Activated CD4-positive, alpha-beta T cell treated with anti-CD3 and anti-CD28 coated beads, Interleukin-2, Interleukin-4, amounts not matched to agents 100 ng/mL and 50 ng/mL, durations not matched to agents 16 hours and 8 hours (primary cell): ENCODE data around the gene MMRN2.

ENCODE experiments used
- DNase-seq: peaks from one replicate; pipeline ENCODE4 v3.0.0-alpha.2; 2020; ENCODE audit warnings: low spot score

MMRN2 gene

DNA sequence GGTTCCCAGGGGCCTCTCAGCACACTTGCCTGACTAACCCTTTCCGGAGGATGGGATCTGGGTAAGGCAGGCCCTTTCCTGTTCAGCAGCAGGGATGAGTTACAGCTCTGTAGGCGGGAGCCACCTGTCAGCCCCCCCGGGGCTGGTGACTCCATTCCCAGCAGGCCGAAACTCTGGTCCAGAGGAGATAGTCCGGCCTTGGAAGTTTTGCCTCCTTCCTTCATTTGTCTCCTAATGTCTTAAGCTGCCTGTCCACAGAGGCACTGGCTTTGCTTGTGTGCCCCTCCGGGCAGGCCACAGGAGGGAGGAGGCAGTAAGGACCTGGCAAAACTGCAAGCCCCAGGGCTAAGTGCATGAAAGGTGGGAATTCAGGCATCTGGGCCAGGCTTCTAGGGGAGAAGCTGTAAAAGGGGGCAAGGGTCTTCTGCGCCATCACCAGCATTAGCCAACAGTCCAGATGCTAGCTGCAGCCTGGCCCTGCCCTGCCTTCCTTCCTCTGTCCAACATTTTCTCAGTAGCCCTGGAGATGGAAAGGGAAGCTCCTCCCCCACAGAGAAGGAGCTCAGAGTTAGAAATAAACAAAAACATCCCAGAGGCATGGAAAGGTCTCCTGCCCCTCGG lies 12.1 kb upstream of the MMRN2 start:
- no peak for DNase-seq

DNA sequence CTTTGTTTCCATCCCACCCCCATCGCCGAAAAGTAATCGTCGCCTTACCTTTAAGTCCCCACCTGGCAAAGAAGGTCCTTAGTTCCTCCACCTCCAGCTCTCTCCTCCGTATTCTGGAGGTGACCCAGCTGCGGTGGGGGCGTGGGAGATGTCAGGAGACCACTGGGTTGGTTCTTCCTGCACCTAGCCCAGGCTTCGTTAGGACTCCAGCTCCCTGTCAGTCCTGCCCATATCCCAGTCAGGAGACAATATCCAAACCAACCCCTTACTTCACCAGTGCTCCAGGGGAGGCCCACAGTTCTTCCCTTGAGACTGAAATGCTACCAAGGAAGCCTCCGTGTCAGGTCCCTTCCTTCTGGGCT lies 11.6 kb upstream of the MMRN2 start:
- DNase-seq, result no peak

DNA sequence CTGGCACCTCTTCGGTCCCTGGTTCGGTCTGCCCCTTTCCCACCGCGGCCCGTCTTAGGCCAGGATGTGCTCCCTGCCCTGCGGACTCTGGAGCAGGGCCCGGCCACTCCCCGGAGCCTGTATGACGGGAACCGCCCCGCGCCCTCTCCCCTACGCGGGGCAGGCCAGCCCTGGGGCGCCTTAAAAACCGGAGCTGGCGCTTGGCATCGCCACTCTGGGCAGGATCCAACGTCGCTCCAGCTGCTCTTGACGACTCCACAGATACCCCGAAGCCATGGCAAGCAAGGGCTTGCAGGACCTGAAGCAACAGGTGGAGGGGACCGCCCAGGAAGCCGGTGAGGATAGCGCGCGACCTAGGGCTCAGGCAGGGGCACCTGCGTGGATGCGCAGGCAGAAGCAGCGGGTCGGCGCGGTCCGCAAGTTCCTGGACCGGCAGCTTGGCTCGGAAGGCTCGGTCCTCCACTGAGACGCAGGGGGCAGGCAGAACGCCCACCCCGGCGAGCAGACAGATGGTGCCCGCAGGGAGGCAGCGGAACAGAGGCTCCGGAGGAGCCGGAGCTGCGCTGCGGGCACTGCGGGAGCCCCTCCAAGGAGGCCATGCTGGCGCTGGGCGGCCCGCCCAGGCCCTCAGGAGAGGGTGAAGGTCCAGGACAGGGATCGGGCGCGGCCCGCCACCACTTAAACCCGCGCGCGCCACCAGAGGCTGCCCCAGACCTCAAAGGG lies 11.0 kb upstream of the MMRN2 start, which contains the start of gene ADIRF:
ADIRF (plus strand) TSS at position 212 of the 723 bp plus-strand sequence; CDS start at position 275, 63 bp downstream.
- no peak for DNase-seq

DNA sequence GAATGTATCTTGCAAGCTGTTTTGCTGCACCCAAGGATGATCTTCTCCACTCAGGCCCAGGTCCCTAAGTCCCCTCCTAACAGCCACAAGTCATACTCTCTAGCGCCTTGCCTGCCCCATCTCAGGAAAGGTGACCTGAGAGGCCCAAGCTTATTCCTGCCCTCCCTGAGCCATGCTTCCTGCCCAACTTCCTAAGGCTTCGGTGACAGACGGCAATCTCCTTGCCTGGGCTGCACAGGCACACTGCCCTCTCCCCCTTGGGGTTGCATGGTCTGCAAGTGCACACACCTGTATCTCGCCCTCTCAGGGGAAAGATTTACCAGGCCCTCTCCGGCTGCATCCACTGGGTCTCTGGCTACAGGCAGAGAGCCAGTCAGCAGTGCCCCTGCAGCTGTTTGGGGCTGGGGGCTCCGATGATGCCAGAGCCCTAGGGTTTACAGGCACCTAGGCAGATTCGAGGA lies 10.1 kb upstream of the MMRN2 start:
- no peak for DNase-seq

DNA sequence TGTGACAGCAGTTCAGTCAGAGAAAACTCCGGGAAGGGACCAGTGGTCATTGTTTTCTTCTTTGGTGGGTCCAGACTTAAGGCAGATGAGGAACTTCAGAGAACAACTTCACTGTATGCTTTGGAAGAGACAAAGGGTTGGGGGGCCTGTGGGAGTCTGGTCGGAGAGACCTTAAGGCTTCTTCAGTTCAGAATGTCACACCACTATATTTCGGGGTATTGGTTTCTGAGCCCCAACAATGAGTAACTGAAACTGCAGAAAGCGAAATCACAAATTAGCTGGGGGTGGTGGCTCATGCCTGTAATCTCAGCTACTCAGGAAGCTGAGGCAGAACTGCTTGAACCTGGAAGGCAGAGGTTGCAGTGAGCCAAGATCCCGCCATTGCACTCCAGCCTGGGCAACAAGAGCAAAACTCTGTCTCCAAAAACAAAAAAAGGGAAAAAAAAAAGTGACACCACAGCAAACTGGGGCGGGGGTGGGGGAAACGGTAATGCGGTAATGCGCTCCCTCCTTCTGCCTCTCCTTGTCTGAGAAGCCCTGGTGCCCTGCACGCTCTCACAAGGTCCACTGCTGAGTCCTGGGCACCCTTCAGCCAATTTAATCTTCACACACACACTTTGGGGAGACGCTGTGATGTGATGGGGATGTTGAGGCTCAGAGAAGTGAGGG lies 8.7 kb upstream of the MMRN2 start:
- peak; percentile 38 for DNase-seq

DNA sequence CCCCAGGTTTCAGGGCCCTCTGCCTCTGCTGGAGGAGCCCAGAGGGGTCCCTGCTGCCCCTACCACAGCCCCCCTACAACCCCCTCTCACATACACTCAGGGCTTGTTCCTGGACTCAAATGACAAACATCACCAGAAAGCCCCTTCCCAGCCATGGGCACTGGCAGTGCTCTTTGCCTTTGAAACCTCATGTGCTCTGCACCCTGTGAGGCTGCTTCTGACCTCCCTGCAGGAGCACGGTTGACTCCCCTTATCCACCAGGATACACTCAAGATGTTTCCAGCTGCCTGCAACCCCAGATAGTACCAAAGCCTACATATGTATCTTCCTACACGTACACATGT lies 7.4 kb upstream of the MMRN2 start:
- no peak for DNase-seq

DNA sequence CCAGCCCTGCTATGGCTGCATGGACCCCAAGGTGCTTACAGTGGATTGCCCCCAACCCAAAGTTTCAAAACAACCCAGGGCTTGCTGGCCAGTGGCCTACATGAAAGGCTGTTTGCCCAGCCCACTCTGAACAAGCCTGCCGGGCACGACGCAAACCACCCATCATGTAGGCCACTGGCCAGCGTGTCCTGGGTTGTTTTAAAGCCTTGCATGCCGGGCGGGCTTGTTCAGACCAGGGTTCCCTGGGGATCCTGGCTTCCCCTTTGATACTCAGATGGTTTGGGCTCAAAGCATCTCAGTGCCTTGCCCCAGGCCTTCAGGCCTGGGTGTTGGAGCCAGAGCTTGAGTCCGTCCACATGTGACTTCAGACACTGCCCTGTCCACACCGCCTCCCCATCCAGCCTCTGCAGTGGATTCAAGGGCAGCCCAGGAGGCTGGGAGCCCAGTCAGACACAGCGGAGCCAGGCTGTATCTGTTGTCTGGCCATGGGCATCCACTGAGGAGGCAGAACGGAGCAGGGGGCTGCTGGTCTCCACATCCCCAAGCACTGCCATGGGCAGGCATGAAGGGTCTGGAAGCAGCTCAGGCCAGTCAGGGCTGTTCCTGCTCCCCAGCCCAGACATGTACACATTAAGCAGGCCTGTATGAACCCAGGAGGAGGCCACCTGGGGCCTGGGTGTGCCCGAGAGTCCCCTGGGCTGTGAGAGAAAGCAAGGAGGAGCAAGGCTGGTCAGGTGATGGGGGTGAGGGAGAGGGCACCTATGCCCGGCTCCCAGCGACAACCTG lies 6.8 kb upstream of the MMRN2 start:
- no peak for DNase-seq

DNA sequence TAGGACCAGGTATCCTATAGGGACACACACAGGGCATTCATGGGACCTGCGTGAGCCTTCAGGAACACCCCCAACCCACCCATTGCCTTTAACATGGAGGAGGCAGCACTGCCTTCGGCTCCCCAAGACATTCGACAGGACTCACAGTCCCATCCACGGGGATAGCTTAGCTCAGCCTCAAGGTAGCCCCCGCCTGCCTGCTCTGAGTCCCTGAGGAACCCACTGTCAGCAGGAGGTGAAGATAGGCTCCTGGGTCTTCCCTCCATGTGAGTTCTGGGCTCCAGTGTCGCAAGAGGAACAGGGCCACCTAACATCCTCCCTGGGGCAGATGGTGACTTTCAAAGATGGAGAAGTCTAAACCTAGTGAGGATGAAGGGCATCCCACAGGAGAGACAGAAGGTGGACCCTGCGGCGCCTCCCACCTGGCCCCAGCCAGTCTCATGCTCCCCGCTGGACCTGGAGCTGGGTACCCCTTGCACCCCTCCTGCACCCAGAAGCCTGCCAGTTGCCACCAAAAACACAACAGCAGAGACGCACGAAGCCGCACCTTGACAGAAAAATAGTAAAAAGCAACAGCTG lies 6.0 kb upstream of the MMRN2 start:
- DNase-seq, result no peak

DNA sequence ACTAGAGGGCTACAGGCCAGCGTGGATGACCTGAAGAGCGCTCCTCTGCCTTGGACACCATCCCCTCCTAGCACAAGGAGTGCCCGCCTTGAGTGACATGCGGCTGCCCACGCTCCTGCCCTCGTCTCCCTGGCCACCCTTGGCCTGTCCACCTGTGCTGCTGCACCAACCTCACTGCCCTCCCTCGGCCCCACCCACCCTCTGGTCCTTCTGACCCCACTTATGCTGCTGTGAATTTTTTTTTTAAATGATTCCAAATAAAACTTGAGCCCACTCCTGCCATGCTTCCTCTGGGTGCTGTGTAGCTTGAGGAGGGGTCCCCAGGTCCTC lies 5.5 kb upstream of the MMRN2 start:
- DNase-seq, result no peak

DNA sequence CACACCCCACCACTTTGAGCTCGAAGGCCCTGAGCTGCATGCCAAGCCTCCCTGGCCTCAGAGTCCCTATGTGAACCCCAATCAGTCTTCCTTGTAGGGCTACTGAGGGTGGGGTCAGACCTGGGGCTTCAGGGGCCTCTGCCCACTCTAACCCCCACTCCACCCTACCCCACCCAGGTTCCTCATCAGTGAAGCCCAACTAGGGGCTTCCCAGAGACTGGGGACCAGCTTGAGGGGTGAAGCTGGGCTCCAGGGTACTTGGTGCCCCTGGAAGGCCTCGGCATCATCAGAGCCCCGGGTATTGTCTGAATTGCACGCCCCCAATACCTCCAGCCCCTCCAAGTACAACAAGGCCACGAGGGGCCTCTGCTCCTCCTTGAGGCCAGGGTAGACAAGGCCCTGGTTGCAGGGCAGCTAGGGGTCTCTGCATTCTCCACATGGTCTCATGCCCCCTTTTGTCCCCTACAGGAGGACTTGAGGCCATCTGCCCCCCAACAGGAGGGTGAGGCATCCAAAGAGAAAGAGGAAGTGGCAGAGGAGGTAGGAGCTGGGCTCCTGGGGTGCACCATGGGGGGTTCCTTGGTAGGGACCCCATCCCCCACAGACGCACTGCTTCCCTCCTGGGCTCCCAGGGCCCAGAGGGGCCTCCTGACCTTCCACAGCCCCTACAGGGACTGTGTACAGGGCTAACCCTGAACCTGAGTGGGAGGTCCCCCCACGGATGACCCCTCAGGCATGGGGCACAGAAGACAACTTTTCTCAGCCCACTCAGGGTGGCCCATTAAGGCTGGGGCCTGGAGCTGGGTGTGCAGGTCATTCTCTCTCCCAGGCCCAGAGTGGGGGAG lies 4.9 kb upstream of the MMRN2 start:
- DNase-seq, result no peak

DNA sequence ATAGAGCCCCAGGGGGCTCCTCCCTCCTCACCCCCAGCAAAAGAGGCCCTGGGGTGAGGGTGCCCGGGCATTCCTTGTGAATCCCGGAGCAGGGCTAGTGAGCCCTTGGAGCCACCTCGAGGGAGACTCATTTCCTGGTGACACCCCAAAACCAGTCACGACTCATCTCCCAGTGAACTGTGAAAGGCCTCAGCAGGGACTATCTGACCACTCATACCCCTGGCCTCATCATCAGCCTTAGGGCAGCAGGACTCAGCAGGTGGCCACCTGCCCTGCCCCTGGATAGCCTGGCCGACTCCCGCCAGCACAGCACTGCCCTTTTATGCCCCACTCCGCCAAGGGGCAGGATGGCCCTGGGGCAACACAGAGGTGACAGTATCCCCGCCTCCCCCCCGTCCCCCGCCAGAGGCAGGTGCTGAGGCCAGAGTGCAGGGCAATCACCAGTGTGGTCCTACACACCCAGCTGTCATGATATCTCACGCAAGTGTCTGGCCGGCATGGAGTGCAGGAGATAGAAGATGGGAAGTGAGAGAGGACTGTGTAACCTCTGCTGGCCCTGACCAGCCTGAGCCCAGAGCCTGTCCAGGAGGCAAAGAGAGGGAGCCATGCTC lies 4.2 kb upstream of the MMRN2 start:
- DNase-seq, result no peak

DNA sequence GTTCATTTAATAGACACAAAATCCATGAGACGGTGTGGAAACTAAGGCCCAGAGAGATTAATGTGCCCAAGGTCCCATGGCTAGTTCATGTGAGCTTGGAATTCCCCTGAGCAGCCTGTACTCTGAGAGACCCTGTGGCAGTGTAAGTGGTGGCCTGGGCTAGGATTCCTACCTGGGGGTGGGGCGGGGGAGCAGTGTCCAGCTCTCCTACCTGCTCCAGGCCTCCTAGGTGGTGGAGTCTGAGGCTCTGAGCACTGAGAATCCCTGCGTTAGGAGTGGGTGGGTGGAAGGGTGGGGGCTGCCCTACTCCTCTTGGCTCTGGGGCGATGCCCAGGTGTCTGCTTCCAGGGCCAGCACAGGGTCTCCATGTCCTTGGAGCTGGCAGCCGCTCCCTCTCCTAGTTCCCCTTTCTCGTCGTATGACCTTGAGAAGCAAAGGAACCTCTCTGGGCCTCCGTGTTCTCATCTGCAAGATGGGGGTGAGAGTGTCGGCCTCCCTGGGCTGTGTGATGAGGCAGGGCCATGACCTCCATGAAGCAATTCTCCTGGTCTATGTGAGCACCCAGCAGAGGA lies 3.5 kb upstream of the MMRN2 start:
- DNase-seq, result no peak

DNA sequence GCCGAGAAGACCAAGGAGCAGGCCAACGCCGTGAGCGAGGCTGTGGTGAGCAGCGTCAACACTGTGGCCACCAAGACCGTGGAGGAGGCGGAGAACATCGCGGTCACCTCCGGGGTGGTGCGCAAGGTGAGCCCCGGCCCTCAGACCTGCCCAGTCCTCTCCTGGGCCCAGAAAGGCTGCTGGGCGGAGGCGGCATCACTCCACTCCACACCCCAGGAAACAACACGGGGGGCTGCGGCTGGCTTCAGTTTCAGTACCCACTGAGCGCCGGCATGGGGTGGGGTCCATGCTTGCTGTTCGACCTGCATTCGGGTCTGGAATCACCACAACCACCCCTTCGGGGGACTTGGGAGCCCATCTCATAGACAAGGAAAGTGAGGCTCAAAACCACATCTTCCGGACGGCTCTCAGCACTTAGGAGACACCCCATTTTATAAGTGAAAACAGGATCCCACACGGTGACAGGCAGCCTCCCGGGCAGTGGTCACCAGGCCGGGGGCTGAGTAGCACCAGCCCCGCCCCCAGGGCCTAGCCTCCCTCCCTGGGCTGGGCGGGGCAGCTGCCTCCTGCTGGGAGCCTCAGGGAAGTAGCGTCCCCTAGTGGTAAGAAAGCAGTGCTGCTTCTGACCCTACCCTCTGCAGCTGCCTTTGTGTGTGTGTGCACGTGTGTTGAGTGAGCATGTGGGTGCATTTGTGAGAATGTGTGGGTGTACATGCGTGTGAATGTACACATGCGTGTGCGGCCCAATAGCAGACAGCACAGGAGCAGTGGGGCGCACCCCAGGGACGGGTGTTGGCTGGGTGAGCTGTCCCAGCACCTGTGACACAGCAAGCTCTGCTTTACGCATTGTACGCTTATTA lies 2.8 kb upstream of the MMRN2 start:
- peak; percentile 64 for DNase-seq

DNA sequence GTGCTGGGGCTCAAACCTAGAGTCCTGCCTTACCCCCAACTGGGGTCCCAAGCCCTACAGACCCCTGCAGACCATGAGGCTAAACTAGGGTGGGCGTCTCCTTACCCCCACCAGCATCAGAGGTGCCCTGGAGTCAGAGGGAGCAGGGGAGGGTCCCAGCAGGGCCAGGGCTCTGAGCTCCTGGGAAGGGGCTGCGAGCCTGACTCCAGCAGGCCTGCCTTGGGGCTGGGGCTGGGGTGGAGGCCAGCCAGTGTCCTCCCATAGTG lies 2.3 kb upstream of the MMRN2 start:
- no peak for DNase-seq

DNA sequence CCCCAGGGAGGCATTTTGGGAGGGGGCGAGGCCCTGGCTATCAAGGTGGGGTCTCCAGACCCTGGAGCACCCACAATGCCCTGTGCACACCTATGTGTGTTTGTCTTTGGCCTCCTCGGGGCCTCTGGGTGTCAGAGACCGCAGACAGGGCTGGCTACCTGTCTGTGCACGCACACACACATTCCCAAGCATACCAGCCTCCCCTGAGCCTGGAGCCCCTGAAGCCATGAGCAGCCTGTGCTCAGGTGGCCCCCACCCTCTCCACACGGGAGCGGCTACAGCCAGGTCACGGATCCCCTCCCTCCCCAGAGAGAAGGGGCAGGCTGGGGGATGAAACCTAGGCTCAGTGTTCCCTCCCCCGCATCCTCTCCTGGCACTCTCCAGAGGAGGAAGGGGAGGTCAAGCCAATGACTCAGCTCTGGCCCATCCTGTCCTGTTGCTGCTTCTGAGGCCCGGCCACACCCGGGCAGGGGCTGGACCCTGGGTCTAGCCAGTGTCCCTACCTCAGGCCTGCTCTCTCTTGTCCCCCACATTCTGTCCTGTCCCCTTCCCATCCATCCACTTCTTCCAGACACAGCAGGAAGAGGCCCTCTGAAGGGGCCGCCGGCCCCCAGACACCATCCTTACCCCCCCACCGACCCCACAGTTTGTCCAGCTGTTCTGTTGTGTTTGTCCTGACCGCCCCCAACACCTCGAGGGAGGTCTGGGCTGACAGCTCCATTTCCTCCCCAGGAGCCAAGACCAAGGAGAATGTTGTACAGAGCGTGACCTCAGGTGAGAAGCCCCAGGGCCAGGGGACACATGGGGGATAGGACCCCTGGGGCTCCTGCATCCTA lies 1.7 kb upstream of the MMRN2 start:
- DNase-seq, result no peak

DNA sequence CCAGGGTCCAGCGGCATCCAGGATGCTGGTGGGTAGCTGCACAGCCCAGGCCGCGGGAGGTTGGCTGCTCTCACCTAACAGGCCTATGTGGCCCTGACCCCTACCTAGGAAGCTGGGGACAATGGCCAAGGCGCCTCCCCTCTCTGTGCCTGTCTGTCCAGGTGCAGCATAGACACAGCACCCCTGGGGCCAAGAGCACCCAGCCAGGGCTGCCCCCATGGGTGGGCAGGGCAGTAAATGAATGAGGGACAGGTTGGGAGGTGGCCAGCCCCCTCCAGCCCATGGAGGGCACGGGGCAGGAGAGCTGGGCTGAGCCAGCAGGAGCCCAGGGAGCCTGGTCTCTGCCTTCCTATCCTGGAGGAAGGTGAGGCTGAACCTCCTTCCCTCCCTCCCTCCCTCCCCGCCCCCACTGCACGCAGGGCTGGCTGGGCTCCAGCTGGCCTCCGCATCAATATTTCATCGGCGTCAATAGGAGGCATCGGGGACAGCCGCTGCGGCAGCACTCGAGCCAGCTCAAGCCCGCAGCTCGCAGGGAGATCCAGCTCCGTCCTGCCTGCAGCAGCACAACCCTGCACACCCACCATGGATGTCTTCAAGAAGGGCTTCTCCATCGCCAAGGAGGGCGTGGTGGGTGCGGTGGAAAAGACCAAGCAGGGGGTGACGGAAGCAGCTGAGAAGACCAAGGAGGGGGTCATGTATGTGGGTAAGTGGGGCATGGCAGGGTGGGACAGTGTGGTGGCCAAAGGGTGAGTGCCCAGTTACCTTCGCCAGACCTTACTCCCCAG lies 893 bp upstream of the MMRN2 start, which contains the start of gene SNCG:
SNCG (plus strand) TSS at position 484 of the 785 bp plus-strand sequence; CDS start at position 583, 99 bp downstream.
- DNase-seq, result no peak

DNA sequence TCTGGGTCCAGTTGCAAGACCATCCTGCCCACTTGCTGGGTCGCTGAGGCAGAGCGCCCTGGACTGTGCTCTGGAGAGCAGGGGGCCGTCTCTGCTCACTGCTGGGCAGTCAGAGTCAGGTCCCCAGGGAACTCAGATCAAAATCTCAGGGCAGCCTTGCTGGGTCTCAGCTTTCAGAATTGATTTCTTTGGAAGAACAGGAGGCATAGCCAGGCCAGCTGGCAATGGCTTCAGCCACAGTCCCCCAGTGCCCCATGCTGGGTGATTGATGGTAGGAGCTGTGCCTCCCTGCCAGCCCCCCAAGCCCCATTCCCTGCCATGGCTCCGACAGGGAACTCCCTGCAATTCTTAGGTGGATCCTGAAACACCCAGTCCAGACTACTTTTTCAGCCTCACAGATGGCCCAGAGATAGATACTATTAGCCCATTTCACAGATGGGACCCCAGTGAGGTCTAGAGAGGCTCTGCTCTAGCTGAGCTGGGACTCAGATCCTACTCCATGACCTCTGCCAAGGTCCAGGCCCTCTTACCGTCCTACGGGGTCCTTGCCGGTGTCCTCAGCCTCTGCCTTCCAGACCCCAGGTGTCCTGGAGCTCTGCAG lies 467 bp downstream of the MMRN2 start:
- DNase-seq, result no peak
